Measurements from ENCODE around the gene GLIS1. TPM values are rescaled to one million over a fixed set of nuclear protein-coding genes. Genes with fewer than 3 reads are reported as not detected.

Gene GLIS1
- total and polyA plus RNA-seq, 10 of the 15 experiments (the other 5 are each of a cell fraction or from before 2014, with no cell fraction given) = not detected

- ATAC-seq = peak; percentile 18; the same call in 1 of the 3 replicates
- Histone ChIP-seq H3K4me3 (no peak overlapping the region), H3K36me3 (ENCODE audit: control insufficient read depth in 2 of 2, insufficient read depth in 2 of 2, low read length in 1 of 2) (no peaks in the 10 kb centered on the region), H2AFZ (ENCODE audit: control insufficient read depth, low read depth, low read length) (no peak overlapping the region), H3K9me3 (replicated peaks; ENCODE audit: control insufficient read depth, insufficient read depth, low read length) (no peaks in the 10 kb centered on the region), H3K27ac (ENCODE audit: control insufficient read depth, insufficient read depth) (no peak overlapping the region), H3K4me2 (ENCODE audit: control insufficient read depth, insufficient read depth) (no peak overlapping the region), H3K9ac (ENCODE audit: control insufficient read depth, insufficient read depth, low read length) (no peak overlapping the region), H3K27me3 (replicated peaks in 1 of 2; ENCODE audit: control insufficient read depth in 2 of 2, insufficient read depth in 2 of 2, low read length in 1 of 2) (peaks cover 0 to 2% of the 10 kb centered on the region in 2 experiments; a peak in 1 of 4 replicates), H3K79me2 (ENCODE audit: control insufficient read depth, insufficient read depth, low read length) (no peaks in the 10 kb centered on the region), H4K20me1 (ENCODE audit: control insufficient read depth, insufficient read depth) (no peaks in the 10 kb centered on the region), H3K4me1 (ENCODE audit: control insufficient read depth, insufficient read depth, low read length) (no peaks in the 10 kb centered on the region)
- no peak for FAIRE-seq
- ChIA-PET CTCF (no interaction called here), RAD21 (ENCODE audit: unreplicated experiment) (interaction anchor here (0.7 kb wide), 1 partner anchor 161 kb away, joined by 3 read pairs; no protein-coding TSS in a partner anchor), POLR2A (no interaction called here), SMC1A (ENCODE audit: uncharacterized antibody, unreplicated experiment) (no interaction called here)
- DNase-seq (ENCODE audit: low read depth, low spot score) = no peak
- 8% methylated on average over 6 of the region's 6 CpGs for WGBS (ENCODE audit: insufficient coverage, insufficient replicate concordance, low lambda C conversion rate, missing lambda C conversion rate)
- BruUV-seq (replicated peaks) = no TSS peak
- intact Hi-C loops (cut with micrococcal nuclease; ENCODE audit: unreplicated experiment) = no loop called here
- in situ Hi-C loops (cut with MboI) = no loop called here
- TF ChIP-seq E4F1 (IDR thresholded peaks at IDR 0.05; ENCODE audit: borderline replicate concordance, partially characterized antibody) (no peak), E2F8 (IDR thresholded peaks at IDR 0.05; ENCODE audit: low read depth, partially characterized antibody) (no peak), ZSCAN29 (IDR thresholded peaks at IDR 0.05) (no peak), EP300 (IDR thresholded peaks at IDR 0.05; ENCODE audit: borderline replicate concordance in 1 of 2, control insufficient read depth in 1 of 2, low read depth in 2 of 2, low read length in 2 of 2) (no peak), EZH2 (IDR thresholded peaks at IDR 0.05; ENCODE audit: borderline replicate concordance, control insufficient read depth, low read depth, low read length) (no peak), CBX3 (IDR thresholded peaks at IDR 0.05; ENCODE audit: borderline replicate concordance, low read depth) (no peak), GATAD2B (conservative IDR thresholded peaks at IDR 0.05; ENCODE audit: low read depth) (no peak), STAT1 (conservative IDR thresholded peaks at IDR 0.05) (no peak), POLR2AphosphoS5 (IDR thresholded peaks at IDR 0.05; ENCODE audit: low read length) (no peak)
- TF ChIP-seq, protein P1, sequence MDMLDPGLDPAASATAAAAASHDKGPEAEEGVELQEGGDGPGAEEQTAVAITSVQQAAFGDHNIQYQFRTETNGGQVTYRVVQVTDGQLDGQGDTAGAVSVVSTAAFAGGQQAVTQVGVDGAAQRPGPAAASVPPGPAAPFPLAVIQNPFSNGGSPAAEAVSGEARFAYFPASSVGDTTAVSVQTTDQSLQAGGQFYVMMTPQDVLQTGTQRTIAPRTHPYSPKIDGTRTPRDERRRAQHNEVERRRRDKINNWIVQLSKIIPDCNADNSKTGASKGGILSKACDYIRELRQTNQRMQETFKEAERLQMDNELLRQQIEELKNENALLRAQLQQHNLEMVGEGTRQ (IDR thresholded peaks at IDR 0.05; ENCODE audit: borderline replicate concordance, low read depth, low read length) = no peak
- TF ChIP-seq, protein P2, sequence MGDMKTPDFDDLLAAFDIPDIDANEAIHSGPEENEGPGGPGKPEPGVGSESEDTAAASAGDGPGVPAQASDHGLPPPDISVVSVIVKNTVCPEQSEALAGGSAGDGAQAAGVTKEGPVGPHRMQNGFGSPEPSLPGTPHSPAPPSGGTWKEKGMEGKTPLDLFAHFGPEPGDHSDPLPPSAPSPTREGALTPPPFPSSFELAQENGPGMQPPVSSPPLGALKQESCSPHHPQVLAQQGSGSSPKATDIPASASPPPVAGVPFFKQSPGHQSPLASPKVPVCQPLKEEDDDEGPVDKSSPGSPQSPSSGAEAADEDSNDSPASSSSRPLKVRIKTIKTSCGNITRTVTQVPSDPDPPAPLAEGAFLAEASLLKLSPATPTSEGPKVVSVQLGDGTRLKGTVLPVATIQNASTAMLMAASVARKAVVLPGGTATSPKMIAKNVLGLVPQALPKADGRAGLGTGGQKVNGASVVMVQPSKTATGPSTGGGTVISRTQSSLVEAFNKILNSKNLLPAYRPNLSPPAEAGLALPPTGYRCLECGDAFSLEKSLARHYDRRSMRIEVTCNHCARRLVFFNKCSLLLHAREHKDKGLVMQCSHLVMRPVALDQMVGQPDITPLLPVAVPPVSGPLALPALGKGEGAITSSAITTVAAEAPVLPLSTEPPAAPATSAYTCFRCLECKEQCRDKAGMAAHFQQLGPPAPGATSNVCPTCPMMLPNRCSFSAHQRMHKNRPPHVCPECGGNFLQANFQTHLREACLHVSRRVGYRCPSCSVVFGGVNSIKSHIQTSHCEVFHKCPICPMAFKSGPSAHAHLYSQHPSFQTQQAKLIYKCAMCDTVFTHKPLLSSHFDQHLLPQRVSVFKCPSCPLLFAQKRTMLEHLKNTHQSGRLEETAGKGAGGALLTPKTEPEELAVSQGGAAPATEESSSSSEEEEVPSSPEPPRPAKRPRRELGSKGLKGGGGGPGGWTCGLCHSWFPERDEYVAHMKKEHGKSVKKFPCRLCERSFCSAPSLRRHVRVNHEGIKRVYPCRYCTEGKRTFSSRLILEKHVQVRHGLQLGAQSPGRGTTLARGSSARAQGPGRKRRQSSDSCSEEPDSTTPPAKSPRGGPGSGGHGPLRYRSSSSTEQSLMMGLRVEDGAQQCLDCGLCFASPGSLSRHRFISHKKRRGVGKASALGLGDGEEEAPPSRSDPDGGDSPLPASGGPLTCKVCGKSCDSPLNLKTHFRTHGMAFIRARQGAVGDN (IDR thresholded peaks at IDR 0.05) = no peak
Observed at GRCh38 chr1:53592521-53592982, 146.4 kb downstream of the GLIS1 start.

Measured in GM12878 (cell line).